ENCODE results near the gene GDPD1. TPM values are rescaled to one million over a fixed set of nuclear protein-coding genes. Genes with fewer than 3 reads are reported as not detected.
A peak's percentile ranks its signal among the peaks of the same experiment; 100 is the strongest.
"Not testable (repeated sequence)": the region's sequence is repeated elsewhere in the genome, so short reads cannot be mapped to it uniquely, and the experiment has no call there.

Gene GDPD1
- total and polyA plus RNA-seq, 9 of the 15 experiments (the other 6 are each of a cell fraction or from before 2014, with no cell fraction given): 5.7 to 15.2 (median 9.3) TPM

- TF ChIP-seq MITF (IDR thresholded peaks at IDR 0.05) (peak; percentile 73), PHB2 (IDR thresholded peaks at IDR 0.05; ENCODE audit: low read depth) (peak; percentile 93), TEAD4 (IDR thresholded peaks at IDR 0.05; ENCODE audit: low read length) (peak; percentile 94), TEAD1 (CRISPR knock-in tag; IDR thresholded peaks at IDR 0.05) (peak; percentile 74 to 95), TCF15 (CRISPR knock-in tag; IDR thresholded peaks at IDR 0.05) (peak; percentile 95), CSDE1 (IDR thresholded peaks at IDR 0.05) (peak in 1 of 2 experiments; percentile 55; a peak in 2 of 4 replicates), ZNF41 (CRISPR knock-in tag; conservative IDR thresholded peaks at IDR 0.05) (peak; percentile 84), NR2F6 (CRISPR knock-in tag; IDR thresholded peaks at IDR 0.05) (0 out of 2 replicates have a peak, but pooled peaks have one; percentile 44), CXXC5 (CRISPR knock-in tag; IDR thresholded peaks at IDR 0.05) (peak; percentile 97), BHLHE40 (IDR thresholded peaks at IDR 0.05; ENCODE audit: low read length) (peak; percentile 94), ZNF589 (CRISPR knock-in tag; IDR thresholded peaks at IDR 0.05; ENCODE audit: low read depth) (peak; percentile 85; the same call in 1 of the 2 replicates), ZNF23 (CRISPR knock-in tag; IDR thresholded peaks at IDR 0.05) (peak; percentile 78)
- TF ChIP-seq TEAD4 (CRISPR knock-in tag; IDR thresholded peaks at IDR 0.05; ENCODE audit: borderline replicate concordance): not testable (repeated sequence)
- TF ChIP-seq, protein P1, sequence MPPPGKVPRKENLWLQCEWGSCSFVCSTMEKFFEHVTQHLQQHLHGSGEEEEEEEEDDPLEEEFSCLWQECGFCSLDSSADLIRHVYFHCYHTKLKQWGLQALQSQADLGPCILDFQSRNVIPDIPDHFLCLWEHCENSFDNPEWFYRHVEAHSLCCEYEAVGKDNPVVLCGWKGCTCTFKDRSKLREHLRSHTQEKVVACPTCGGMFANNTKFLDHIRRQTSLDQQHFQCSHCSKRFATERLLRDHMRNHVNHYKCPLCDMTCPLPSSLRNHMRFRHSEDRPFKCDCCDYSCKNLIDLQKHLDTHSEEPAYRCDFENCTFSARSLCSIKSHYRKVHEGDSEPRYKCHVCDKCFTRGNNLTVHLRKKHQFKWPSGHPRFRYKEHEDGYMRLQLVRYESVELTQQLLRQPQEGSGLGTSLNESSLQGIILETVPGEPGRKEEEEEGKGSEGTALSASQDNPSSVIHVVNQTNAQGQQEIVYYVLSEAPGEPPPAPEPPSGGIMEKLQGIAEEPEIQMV (tag; conservative IDR thresholded peaks at IDR 0.05; ENCODE audit: low read depth): peak; percentile 75
- TF ChIP-seq, protein P2, sequence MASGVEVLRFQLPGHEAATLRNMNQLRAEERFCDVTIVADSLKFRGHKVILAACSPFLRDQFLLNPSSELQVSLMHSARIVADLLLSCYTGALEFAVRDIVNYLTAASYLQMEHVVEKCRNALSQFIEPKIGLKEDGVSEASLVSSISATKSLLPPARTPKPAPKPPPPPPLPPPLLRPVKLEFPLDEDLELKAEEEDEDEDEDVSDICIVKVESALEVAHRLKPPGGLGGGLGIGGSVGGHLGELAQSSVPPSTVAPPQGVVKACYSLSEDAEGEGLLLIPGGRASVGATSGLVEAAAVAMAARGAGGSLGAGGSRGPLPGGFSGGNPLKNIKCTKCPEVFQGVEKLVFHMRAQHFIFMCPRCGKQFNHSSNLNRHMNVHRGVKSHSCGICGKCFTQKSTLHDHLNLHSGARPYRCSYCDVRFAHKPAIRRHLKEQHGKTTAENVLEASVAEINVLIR (CRISPR knock-in tag; IDR thresholded peaks at IDR 0.05): 0 out of 2 replicates have a peak, but pooled peaks have one; percentile 20
- TF ChIP-seq, protein P3, sequence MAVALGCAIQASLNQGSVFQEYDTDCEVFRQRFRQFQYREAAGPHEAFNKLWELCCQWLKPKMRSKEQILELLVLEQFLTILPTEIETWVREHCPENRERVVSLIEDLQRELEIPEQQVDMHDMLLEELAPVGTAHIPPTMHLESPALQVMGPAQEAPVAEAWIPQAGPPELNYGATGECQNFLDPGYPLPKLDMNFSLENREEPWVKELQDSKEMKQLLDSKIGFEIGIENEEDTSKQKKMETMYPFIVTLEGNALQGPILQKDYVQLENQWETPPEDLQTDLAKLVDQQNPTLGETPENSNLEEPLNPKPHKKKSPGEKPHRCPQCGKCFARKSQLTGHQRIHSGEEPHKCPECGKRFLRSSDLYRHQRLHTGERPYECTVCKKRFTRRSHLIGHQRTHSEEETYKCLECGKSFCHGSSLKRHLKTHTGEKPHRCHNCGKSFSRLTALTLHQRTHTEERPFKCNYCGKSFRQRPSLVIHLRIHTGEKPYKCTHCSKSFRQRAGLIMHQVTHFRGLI (CRISPR knock-in tag; IDR thresholded peaks at IDR 0.05): peak; percentile 81; the same call in 1 of the 2 replicates
Observed at GRCh38 chr17:59290302-59290998, 70.1 kb downstream of the GDPD1 start (continued).

All from K562 (cell line).